Urothelium cell line (cell line): ENCODE results near the gene CCDC195.
"Not testable (repeated sequence)": the region's sequence is repeated elsewhere in the genome, so short reads cannot be mapped to it uniquely, and the experiment has no call there.

Experiments
- DNase-seq: peaks from one replicate; pipeline ENCODE4 v3.0.0; 2011; ENCODE audit warnings: low spot score, mixed read lengths
- FAIRE-seq: peaks from 2 replicates; lab custom pipeline; 2011; peaks lifted over from hg19 to GRCh38; lab: Jason Lieb, UNC

CCDC195 gene

DNA sequence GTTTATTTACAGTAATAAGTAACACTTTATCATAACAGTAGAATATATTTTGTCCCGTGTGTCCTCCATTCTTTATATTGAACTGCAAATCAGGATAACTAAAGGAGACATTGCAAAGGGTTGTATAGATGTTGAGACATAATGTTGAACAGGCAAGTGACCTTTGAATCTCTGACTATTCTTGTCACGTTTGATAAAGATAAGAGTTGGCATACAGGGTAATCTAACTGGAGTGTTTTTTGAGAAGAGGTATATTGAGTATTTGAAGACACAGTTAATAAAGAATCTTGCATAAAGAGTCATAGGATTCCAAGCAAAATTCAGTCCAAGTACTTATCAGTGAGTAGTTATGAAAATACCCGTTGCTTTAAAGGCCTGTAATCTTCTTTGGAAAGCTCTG, 21.7 kb downstream of the CCDC195 start:
- no peak for FAIRE-seq
- no peak for DNase-seq

DNA sequence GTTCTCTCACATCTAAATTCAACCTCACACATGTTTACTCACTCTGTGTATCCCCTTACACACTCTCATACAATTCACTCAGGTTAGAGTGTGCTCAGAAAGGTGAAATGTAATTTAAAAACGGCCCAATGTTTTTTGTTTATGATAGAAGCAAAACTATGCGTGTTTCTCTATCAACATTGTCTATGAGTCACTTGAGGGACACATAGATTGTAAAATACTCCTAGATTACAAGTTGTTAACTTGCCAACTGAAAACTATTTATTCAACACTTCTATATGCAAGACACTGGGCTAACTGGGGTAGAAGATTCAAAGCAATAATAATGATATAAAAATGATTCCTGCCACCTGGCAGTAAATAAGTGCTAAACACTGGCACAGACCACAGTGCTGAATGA, 24.6 kb downstream of the CCDC195 start:
- DNase-seq, result no peak
- no peak for FAIRE-seq

DNA sequence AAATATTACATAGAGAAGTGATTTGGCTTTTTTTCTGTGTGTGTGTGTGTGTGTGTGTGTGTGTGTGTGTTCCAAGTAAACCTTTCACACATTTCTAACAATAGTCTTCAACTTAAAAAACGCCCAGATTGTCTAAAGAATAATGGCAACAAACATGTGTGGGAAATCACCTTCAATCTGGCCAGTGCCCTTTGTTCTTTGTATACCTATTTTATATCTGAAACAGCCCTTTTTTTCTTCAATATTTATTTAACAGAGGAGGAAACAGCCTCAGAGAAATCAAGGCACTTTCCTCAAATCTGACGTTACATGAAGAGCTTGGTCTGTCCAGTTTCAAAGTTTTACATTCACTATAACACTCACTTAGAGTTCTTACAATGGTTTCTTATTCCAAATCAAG, 25.3 kb downstream of the CCDC195 start:
- DNase-seq (no peak), FAIRE-seq (no peak)

DNA sequence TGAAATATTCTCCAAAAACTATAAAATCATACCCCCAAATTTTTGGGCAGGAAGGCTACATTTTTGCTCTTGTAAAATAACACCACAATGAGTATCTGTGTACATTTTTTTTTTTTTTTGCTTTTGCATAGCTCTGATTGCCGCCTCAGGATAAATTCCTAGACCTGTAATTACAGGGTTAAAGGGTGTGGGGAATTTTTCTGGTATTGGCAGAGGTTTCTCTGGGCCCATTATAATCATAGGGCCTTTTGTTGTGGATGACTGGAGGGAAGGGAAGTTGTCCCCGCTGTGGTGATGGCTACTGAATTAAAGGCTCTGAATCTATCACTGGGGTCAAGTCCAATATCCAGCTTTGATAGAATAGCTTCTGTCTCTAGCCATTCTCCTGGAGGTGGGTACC, 26.6 kb downstream of the CCDC195 start:
- no peak for DNase-seq
- FAIRE-seq, result no peak

DNA sequence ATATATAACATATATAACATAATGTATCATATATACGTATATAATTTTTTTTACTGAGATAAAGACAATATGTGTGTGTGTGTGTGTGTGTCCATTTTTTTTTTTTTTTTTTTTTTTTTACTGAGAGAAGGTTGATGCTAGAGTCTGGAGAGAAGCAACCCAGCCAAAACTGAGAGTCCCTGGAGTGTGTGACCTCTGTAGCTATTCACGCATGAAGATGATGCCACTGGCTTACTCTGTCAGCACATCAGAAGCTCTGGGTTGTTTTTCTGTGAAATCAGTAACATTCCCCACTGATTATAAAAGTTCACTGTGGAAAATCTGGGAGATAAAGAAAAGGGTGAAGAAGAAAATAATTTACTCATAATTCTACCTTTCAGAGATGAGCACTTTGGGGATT, 27.2 kb downstream of the CCDC195 start:
- FAIRE-seq (no peak), DNase-seq (no peak)

DNA sequence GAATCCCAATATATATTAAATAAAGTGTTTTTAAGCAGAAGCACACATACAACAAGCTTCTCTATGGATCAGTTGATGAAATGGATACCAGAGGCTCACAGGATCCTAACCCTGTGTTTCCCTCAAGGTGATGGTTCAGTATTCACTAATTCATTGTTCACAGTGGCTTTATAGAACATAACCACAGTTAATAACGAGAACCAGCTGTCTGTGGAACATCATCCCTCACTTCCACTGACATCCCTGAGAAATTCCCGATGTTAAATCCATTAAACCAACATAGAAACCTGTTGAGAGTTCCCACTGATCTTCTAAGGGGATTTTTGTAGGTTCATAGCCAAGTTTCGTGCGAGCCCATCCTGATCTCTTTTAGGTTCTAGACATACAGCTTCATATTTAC, 29.0 kb downstream of the CCDC195 start:
- FAIRE-seq (no peak), DNase-seq (no peak)

DNA sequence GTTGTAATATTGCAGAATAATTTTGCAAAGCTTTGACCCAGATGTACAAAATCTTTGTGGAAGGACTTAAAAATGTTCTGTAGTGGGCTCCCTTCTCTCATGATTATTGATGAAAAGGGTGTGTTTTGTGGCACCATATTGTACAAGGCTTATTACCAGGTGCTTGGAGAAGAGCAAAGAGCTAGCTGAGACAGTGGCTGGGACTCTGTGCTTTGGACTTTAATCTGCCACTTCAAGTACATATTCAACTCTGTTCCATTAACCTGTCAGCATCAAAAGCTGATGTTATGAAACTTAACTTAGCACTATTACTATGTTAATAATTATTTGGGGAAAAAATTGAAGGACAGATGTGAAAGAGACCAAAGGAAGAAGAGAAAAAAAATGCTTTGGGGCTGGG, 31.0 kb downstream of the CCDC195 start:
- no peak for FAIRE-seq
- no peak for DNase-seq

DNA sequence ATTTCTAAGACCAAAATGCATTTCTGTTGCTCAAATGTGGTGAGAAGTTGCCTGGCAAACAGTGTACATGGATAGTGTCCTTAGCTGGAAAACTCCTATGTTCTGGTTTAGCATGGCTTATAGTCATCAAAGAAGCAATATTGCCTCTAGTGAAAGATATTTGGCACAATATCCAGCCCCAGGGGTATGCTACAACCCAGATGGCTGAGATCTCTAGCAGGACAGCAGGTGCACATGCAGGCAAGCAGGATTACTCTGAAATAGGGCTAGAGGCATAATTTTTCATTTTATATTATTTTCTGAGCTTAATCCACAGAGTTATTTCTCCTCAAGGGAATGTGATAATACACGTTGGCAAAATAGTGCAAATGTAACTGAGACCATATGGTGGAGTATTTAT, 34.0 kb downstream of the CCDC195 start:
- no peak for FAIRE-seq
- DNase-seq, result no peak

DNA sequence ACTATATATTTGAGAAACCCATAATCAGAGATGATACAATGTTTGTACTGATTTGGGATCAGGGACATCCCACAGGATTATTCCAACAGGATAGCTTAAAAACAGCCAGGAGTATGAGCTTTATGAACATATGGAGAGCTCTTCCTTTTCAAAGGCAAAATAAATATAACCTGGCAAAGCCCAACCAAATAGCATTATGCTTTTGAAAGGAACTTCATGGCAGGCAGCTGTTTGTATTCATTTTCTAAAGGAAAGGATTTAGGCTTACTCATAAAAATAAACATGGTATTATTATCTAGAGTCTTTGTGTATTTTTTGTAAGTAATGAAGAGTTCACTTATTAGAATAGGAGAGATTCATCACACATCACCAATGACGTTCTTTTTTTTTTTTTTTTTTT, 44.4 kb downstream of the CCDC195 start:
- no peak for FAIRE-seq
- DNase-seq, result no peak

DNA sequence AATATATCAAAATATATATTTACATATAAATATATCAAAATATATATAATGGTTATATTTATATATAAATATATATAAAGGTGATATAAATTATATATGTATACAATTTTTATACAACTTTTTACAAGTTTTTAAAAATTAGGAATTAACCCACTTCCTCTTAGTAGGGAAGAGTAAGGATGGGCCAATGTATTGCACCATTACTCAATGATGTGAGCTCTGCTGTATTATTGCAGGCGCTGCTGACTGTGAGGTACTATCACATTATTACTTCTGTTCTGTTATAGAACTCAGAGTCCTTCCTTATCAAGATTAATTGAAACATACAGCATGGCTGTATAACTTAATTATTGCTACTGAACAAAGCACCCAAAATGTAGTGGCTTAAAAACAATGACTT, 46.0 kb downstream of the CCDC195 start:
- FAIRE-seq (no peak), DNase-seq (no peak)

DNA sequence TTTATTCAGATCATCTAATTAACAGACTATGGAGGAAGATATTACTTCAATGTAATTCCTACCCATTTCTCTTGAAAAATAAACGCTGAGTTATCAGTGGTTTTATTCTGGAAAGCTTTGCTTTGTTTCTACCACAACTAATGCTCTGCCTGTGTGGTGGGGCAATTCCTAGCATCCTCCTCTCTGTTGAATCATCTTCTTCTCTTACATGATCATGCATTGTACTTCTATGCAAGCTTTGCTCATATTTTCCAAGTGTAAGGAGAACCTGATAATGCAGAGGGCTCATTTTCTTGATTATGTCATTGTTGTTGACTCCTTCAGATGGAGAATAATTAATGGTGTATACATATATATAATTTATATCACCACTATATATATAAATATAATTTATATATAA, 46.7 kb downstream of the CCDC195 start:
- DNase-seq (no peak), FAIRE-seq (no peak)

DNA sequence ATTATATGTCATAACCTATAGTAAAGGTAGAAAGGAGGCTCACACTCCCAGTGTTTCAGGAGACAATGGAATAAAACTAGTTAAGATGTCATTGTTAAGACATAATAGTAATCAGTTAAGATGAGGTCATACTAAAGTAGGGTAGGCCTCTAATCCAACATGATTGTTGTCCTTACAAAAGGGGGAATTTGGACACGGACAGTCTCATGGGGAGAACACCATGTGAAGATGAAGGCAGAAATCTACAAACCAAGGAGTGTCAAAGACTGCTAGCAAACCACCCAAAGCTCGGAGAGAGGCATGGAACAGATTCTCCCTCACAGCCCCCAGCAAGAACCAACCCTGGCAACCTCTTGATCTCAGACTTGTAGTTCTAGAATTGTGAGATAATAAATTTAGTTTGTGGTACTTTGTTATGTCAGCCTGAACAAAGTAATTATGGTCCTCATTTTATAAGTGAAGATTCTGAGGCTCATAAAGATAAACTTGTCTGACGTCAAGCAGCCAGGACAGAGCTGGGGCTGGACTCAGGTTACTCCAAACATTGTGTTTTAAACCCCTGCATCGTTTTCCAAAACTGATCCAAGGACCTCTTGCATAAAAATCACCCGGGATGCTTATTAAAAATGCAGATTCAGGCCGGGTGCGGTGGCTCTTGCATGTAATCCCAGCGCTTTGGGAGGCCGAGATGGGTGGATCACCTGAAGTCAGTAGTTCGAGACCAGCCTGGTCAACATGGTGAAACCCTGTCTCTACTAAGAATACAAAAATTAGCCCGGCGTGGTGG, 47.8 kb downstream of the CCDC195 start:
- DNase-seq (no peak), FAIRE-seq (no peak)

DNA sequence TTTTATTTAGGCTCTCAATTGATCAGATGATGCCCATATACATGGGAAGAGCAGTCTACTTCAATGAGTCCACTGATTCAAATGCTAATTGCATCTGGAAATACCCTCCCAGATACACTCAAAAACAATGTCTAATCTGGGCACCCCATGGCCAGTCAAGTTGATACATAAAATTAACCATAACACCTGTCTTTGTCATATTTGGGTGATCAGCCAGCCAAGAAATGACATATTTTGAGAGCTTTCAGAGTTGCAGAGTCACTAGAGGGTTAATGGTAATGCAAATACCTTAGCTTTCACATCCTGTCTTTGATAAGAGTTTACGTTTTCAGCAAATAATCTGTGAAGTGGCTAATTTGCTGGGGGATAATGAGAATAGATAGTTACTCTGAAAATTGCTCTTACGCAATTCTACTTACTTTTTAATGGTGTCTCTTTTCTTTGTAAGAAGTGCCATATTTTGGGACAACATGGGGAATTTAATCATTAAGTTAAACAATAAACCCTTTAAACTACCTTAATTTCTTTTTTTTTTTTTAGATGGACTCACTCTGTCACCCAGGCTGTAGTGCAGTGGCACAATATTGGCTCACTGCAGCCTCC, 49.1 kb downstream of the CCDC195 start:
- no peak for FAIRE-seq

DNA sequence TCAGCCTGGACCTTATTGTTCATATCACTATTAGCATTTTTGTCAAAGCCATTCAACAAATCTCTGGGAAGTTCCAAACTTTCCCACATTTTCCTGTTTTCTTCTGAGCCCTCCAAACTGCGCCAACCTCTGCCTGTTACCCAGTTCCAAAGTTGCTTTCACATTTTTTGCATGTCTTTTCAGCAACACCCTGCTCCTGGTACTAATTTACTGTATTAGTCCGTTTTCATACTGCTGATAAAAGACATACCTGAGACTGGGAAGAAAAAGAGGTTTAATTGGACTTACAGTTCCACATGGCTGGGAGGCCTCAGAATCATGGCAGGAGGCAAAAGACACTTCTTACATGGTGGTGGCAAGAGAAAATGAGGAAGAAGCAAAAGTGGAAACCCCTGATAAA, 52.8 kb downstream of the CCDC195 start:
- DNase-seq, FAIRE-seq: not testable (repeated sequence)

More for the DNA sequence above, 49.1 kb downstream of the CCDC195 start:
- DNase-seq, result no peak

DNA sequence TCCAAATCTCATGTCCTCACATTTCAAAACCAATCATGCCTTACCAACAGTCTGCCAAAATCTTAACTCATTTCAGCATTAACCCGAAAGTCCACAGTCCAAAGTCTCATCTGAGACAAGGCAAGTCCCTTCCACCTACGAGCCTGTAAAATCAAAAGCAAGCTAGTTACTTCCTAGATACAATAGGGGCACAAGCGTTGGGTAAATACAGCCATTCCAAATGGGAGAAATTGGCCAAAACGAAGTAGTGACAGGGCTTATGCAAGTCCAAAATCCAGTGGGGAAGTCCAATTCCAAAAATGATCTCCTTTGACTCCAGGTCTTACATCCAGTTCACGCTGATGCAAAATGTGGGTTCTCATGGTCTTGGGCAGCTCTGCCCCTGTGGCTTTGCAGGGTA, 54.5 kb downstream of the CCDC195 start:
- FAIRE-seq, DNase-seq: not testable (repeated sequence)

DNA sequence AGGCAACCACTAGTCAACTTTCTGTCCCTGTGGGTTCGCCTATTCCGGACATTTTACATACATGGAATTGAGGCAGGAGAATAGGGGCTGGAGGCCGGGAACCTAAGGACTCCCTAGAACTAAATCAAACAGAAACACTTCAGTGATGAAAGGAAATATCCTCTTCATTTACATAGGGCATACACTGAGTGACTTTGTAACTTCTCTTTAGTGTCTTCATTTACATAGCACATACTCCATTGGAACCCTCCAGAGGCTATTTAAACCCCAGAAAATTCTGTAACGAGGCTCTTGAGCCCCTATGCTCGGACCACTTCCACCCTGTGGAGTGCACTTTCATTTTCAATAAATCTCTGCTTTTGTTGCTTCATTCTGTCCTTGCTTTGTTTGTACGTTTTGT, 56.5 kb downstream of the CCDC195 start:
- FAIRE-seq, result no peak
- no peak for DNase-seq

DNA sequence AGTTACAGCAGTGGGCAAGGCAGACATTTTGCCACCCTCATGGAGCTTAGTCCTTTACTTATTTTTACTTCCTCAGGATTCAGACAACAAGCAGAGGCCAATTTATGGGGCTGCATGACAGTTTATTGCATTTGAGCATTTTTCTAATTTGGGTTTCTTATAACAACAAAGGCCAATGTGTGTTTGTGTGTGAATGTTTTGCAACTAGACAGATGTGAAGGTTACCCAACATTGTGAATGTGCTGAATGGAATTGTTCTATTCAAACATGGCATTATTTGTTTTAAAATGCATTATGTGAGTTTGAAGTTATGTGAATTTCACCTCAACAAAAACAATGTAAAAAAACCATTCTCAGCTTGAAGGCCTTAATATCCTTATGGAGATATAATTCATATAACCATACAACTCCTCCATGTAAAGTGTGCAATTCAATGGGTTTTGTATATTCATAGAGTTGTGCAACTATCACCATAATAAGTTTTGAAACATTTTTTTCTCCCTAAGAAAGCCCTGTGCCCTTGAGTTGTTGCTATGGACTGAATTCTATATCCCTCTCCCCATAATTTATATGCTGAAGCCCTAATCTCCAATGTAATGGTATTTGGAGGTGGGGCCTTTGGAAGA, 57.3 kb downstream of the CCDC195 start:
- FAIRE-seq, result no peak
- DNase-seq, result no peak

DNA sequence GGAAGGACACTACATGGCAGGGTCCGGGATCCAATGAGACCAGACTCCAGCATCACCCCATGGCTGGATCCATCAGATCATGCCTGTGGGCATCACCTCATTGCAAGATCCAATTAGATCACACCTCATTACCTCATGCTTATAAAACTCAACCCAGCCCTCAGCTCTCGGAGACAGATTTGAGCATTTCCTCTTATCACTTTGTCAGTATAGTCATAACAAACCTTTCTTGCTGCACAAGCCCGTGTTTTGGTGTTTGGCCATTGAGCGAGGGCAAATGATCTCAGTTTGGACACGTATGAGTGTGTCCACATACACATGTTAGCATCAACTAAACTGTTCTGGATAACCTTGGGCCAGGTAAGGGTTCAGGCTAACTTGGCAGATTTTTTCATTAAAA, 58.8 kb downstream of the CCDC195 start:
- no peak for FAIRE-seq
- DNase-seq, result no peak

DNA sequence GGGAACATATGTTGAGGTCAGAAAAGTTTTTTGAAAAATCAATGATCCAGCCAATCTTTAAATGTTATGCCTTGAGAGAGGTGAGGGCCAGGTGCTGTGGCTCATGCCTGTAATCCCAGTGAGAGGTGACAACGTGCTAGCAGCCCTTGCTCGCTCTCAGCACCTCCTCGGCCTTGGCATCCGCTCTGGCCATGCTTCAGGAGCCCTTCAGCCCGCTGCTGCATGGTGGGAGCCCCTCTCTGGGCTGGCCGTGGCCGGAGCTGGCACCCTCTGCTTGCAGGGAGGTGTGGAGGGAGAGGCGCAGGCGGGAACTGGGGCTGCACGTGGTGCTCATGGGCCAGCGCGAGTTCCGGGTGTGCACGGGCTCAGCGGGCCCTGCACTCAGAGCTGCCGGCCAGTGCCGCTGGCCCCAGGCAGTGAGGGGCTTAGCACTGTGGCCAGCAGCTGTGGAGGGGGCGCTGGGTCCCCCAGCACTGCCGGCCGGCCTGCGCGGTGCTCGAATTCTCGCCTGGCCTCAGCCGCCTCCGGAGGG, 61.1 kb downstream of the CCDC195 start:
- FAIRE-seq (no peak), DNase-seq (no peak)
